SK-N-SH (cell line): ENCODE data around the gene C1orf232. TPM values are rescaled to one million over a fixed set of nuclear protein-coding genes. Genes with fewer than 3 reads are reported as not detected.

ENCODE experiments used
- CTCF ChIA-PET: fragments of 300-600, 350-600 bp; formaldehyde crosslinking; extraction: SDS; loops from one replicate; lab custom pipeline; 2021; lab: Yijun Ruan, JAX
- POLR2A ChIA-PET: fragments of 350-600 bp; sonication (Branson Sonifier 250); formaldehyde crosslinking; extraction: SDS; loops from one replicate; lab custom pipeline; 2020; ENCODE audit warnings: antibody characterized with exemption, inconsistent platforms; lab: Yijun Ruan, JAX
- DNase-seq: peaks from one replicate; pipeline ENCODE4 v3.0.0; 2012
- H2AFZ ChIP-seq: fragments of 200-600 bp; sonication (generic); 2 replicates; pipeline ENCODE4 v1.8.1; 2016; ENCODE audit warnings: antibody characterized with exemption, mild to moderate bottlenecking, low read depth
- H3F3A ChIP-seq: fragments of 200-600 bp; sonication (generic); replicated peaks from 2 replicates; pipeline ENCODE3; 2016; ENCODE audit warnings: antibody characterized with exemption, mild to moderate bottlenecking; ENCODE audit not compliant: insufficient read depth
- H3K27ac ChIP-seq, 2 experiments: fragments of 200-500 bp in 1 of 2; fragments of 200-600 bp in 1 of 2; sonication (Bioruptor generic) in 1 of 2; sonication (generic), shearing (Covaris generic) in 1 of 2; 2 replicates each; pipeline versions ENCODE4 v1.5.1 to v1.6.1; 2014 to 2016; ENCODE audit warnings: low read depth in 2 of 2, inconsistent platforms in 1 of 2, low read length in 1 of 2, mild to moderate bottlenecking in 1 of 2, mixed read lengths in 1 of 2
- H3K27me3 ChIP-seq: fragments of 200-600 bp; sonication (generic), shearing (Covaris generic); 2 replicates; pipeline ENCODE4 v1.6.1; 2016; ENCODE audit warnings: mixed run types; ENCODE audit not compliant: insufficient read depth
- H3K36me3 ChIP-seq, 2 experiments: fragments of 200-500 bp in 1 of 2; fragments of 200-600 bp in 1 of 2; sonication (Bioruptor generic) in 1 of 2; sonication (generic) in 1 of 2; replicated peaks in 1 of 2; 2 replicates each; pipeline versions ENCODE3 to v1.5.1; 2014 to 2016; ENCODE audit warnings: low read length in 1 of 2, mild to moderate bottlenecking in 1 of 2; ENCODE audit not compliant: insufficient read depth in 2 of 2, control insufficient read depth in 1 of 2
- H3K4me1 ChIP-seq, 2 experiments: fragments of 200-500 bp in 1 of 2; fragments of 200-600 bp in 1 of 2; sonication (Bioruptor generic) in 1 of 2; sonication (generic), shearing (Covaris generic) in 1 of 2; 2 replicates each; pipeline versions ENCODE4 v1.5.1 to v1.6.1; 2014 to 2016; ENCODE audit warnings: low read depth in 1 of 2, low read length in 1 of 2, mixed run types in 1 of 2; ENCODE audit not compliant: insufficient read depth in 2 of 2, control insufficient read depth in 1 of 2
- H3K4me2 ChIP-seq: fragments of 200-600 bp; sonication (generic), shearing (Covaris generic); 2 replicates; pipeline ENCODE4 v1.6.1; 2017; ENCODE audit warnings: mixed run types
- H3K4me3 ChIP-seq, 2 experiments: fragments of 200-500 bp in 1 of 2; fragments of 200-600 bp in 1 of 2; sonication (Bioruptor generic) in 1 of 2; sonication (generic), shearing (Covaris generic) in 1 of 2; 2 replicates each; pipeline versions ENCODE4 v1.5.1 to v1.8.1; 2014 to 2016; ENCODE audit warnings: low read depth in 2 of 2, inconsistent platforms in 1 of 2, low read length in 1 of 2, mild to moderate bottlenecking in 1 of 2, mixed read lengths in 1 of 2, moderate library complexity in 1 of 2
- H3K79me2 ChIP-seq: fragments of 200-600 bp; sonication (generic); 2 replicates; pipeline ENCODE4 v1.8.1; 2017; ENCODE audit warnings: mild to moderate bottlenecking; ENCODE audit not compliant: insufficient read depth
- H3K9ac ChIP-seq: fragments of 200-600 bp; sonication (generic); 2 replicates; pipeline ENCODE4 v1.6.1; 2017; ENCODE audit warnings: mixed run types
- H3K9me2 ChIP-seq: fragments of 200-600 bp; sonication (generic); 2 replicates; pipeline ENCODE4 v1.6.1; 2017; ENCODE audit warnings: mixed run types
- H3K9me3 ChIP-seq: fragments of 200-600 bp; sonication (generic); 2 replicates; pipeline ENCODE4 v1.6.1; 2017; ENCODE audit warnings: mixed run types, mild to moderate bottlenecking, moderate library complexity
- H4K20me1 ChIP-seq: fragments of 200-600 bp; sonication (generic); 2 replicates; pipeline ENCODE4 v1.6.1; 2017; ENCODE audit warnings: mild to moderate bottlenecking, mixed run types; ENCODE audit not compliant: insufficient read depth
- CTCF ChIP-seq: fragments of 200-600 bp; sonication (generic); IDR thresholded peaks from 2 replicates; pipeline ENCODE4 v1.6.1; 2017; ENCODE audit warnings: antibody characterized with exemption, mild to moderate bottlenecking, moderate library complexity
- FOSL2 ChIP-seq: IDR thresholded peaks from 2 replicates; pipeline ENCODE4 v1.4.0; 2012; ENCODE audit warnings: low read depth, mild to moderate bottlenecking, moderate library complexity, borderline replicate concordance
- FOXJ3 ChIP-seq: sonication (generic); formaldehyde crosslinking; IDR thresholded peaks from 2 replicates; pipeline ENCODE4 v1.5.1; 2020; ENCODE audit warnings: mild to moderate bottlenecking, missing genetic modification reagents
- GABPA ChIP-seq: IDR thresholded peaks from 2 replicates; pipeline ENCODE4 v1.4.0; 2012; ENCODE audit warnings: low read depth, mild to moderate bottlenecking
- GATA2 ChIP-seq: sonication (generic); formaldehyde crosslinking; IDR thresholded peaks from 2 replicates; pipeline ENCODE4 v1.5.0; 2020; ENCODE audit warnings: mild to moderate bottlenecking, missing genetic modification reagents
- MAX ChIP-seq: IDR thresholded peaks from 2 replicates; pipeline ENCODE4 v1.4.0; 2012; ENCODE audit warnings: low read depth
- MEF2A ChIP-seq: IDR thresholded peaks from 2 replicates; pipeline ENCODE4 v1.4.0; 2012; ENCODE audit warnings: low read depth, borderline replicate concordance
- MXI1 ChIP-seq: IDR thresholded peaks from 2 replicates; pipeline ENCODE4 v1.6.1; 2012; ENCODE audit warnings: mild to moderate bottlenecking, low read depth, low read length, improper control_type of control experiment
- NFIC ChIP-seq: IDR thresholded peaks from 2 replicates; pipeline ENCODE4 v1.4.0; 2012; ENCODE audit warnings: borderline replicate concordance
- NRF1 ChIP-seq: IDR thresholded peaks from 2 replicates; pipeline ENCODE4 v1.6.1; 2012; ENCODE audit warnings: low read depth, mild to moderate bottlenecking, low read length
- PBX3 ChIP-seq: IDR thresholded peaks from 2 replicates; pipeline ENCODE4; 2012
- RCOR1 ChIP-seq: fragments of 150-350 bp; IDR thresholded peaks from 2 replicates; pipeline ENCODE4 v1.6.1; 2017; ENCODE audit warnings: antibody characterized with exemption, low read length
- RFX5 ChIP-seq: IDR thresholded peaks from 2 replicates; pipeline ENCODE4 v1.6.1; 2012; ENCODE audit warnings: mild to moderate bottlenecking, improper control_type of control experiment, low read length
- RXRA ChIP-seq: IDR thresholded peaks from 2 replicates; pipeline ENCODE4 v1.4.0; 2012; ENCODE audit warnings: low read depth, mild to moderate bottlenecking, borderline replicate concordance
- SMC3 ChIP-seq: IDR thresholded peaks from 2 replicates; pipeline ENCODE4 v1.6.1; 2012; ENCODE audit warnings: low read depth, low read length, improper control_type of control experiment
- TEAD4 ChIP-seq: IDR thresholded peaks from 2 replicates; pipeline ENCODE4 v1.4.0; 2012; ENCODE audit warnings: mild to moderate bottlenecking, borderline replicate concordance; ENCODE audit not compliant: insufficient read depth
- USF1 ChIP-seq: IDR thresholded peaks from 2 replicates; pipeline ENCODE4 v1.4.0; 2012; ENCODE audit warnings: low read depth, borderline replicate concordance
- YY1 ChIP-seq: IDR thresholded peaks from 2 replicates; pipeline ENCODE4 v1.4.0; 2012; ENCODE audit warnings: low read depth, mild to moderate bottlenecking
- ZBTB33 ChIP-seq: IDR thresholded peaks from 2 replicates; pipeline ENCODE4 v1.4.0; 2012; ENCODE audit warnings: low read depth, borderline replicate concordance
- WGBS: methylation state at CpG from one replicate; pipeline ENCODE4 v1.1.6; 2017; ENCODE audit warnings: low lambda C conversion rate; 5-methylcytosine and 5-hydroxymethylcytosine counted together
- polyA plus RNA-seq, 3 experiments: library from polyadenylated mRNA; depleted of rRNA; stranded (reverse); fragments of >200 nt; gene quantifications; 2 replicates each; pipeline ENCODE4 v1.2.3, GENCODE V29; 2012

Gene C1orf232
- polyA plus RNA-seq, 1 of the 3 experiments (the other 2 are of a cell fraction), result not detected

- Histone ChIP-seq H3K79me2 (no peaks in the 10 kb centered on the region), H3K9ac (no peak overlapping the region), H3K9me3 (no peaks in the 10 kb centered on the region), H3F3A (no peaks in the 10 kb centered on the region), H2AFZ (no peak overlapping the region), H3K9me2 (no peaks in the 10 kb centered on the region), H3K27me3 (no peaks in the 10 kb centered on the region; the same call in 1 of the 2 replicates), H3K36me3 (no peaks in the 10 kb centered on the region), H3K27ac (no peak overlapping the region), H3K4me3 (no peak overlapping the region), H3K4me2 (no peak overlapping the region), H4K20me1 (no peaks in the 10 kb centered on the region), H3K4me1 (peaks cover 6 to 31% of the 10 kb centered on the region in 2 experiments; a peak in 1 of 4 replicates)
- POLR2A ChIA-PET, result interaction anchor here (1.1 kb wide), 2 partner anchors 8 to 43 kb away, joined by 3 read pairs; no protein-coding TSS in a partner anchor
- DNase-seq, result no peak
- CTCF ChIA-PET, result interaction anchor here (0.6 to 13.7 kb wide), 9 partner anchors 8 to 261 kb away, joined by 3 to 131 read pairs (median 5); partner anchors contain the start of gene ZNF593
- no peak for TF ChIP-seq GABPA
- no peak for TF ChIP-seq MEF2A
- TF ChIP-seq ZBTB33, result no peak
- TF ChIP-seq FOSL2, result no peak
- no peak for TF ChIP-seq MAX
- no peak for TF ChIP-seq MXI1
- TF ChIP-seq PBX3, result no peak
- no peak for TF ChIP-seq TEAD4
- TF ChIP-seq RFX5, result no peak
- TF ChIP-seq NFIC, result no peak
- TF ChIP-seq FOXJ3, result no peak
- no peak for TF ChIP-seq GATA2
- TF ChIP-seq CTCF, result no peak
- TF ChIP-seq USF1, result no peak
- no peak for TF ChIP-seq RCOR1
- no peak for TF ChIP-seq SMC3
- no peak for TF ChIP-seq NRF1
- no peak for TF ChIP-seq RXRA
- TF ChIP-seq YY1, result no peak
- 90% methylated on average over 14 of the region's 21 CpGs for WGBS
Measured at GRCh38 chr1:26155370-26156284, 13.1 kb downstream of the C1orf232 start.
